Measurements from ENCODE around the gene AAMP.
A peak's percentile ranks its signal among the peaks of the same experiment; 100 is the strongest.

AAMP gene

GRCh38 chr2:218271865-218272530, 2.1 kb upstream of the AAMP start:
- Histone ChIP-seq H3K79me2 (peaks cover 8% of the 10 kb centered on the region), H3K4me3 (ENCODE audit: low read depth, low read length) (no peak overlapping the region), H3K4me1 (peaks cover 8% of the 10 kb centered on the region), H3K27me3 (ENCODE audit: control insufficient read depth, insufficient read depth, low read length) (no peaks in the 10 kb centered on the region), H2AFZ (no peak overlapping the region), H3K9ac (no peak overlapping the region), H3K36me3 (ENCODE audit: control insufficient read depth, insufficient read depth, low read length) (no peaks in the 10 kb centered on the region), H3K4me2 (ENCODE audit: low read length) (peak overlapping the region; percentile 79), H3K9me3 (ENCODE audit: control insufficient read depth, low read length) (no peaks in the 10 kb centered on the region), H3K27ac (no peak overlapping the region)
- no peak for TF ChIP-seq CTCF (IDR thresholded peaks at IDR 0.05)

GRCh38 chr2:218271487-218271797, 1.5 kb upstream of the AAMP start:
- no peaks in the 10 kb centered on the region for H3K36me3 ChIP-seq (ENCODE audit: control insufficient read depth, insufficient read depth, low read length)
- no peaks in the 10 kb centered on the region for H3K27me3 ChIP-seq (ENCODE audit: control insufficient read depth, insufficient read depth, low read length)
- H3K9ac ChIP-seq = no peak overlapping the region
- peaks cover 8% of the 10 kb centered on the region for H3K4me1 ChIP-seq
- TF ChIP-seq CTCF (IDR thresholded peaks at IDR 0.05) = no peak
- no peak overlapping the region for H2AFZ ChIP-seq
- peak overlapping the region; percentile 79 for H3K4me2 ChIP-seq (ENCODE audit: low read length)
- H3K4me3 ChIP-seq (ENCODE audit: low read depth, low read length) = peak overlapping the region; percentile 96
- H3K79me2 ChIP-seq = peaks cover 8% of the 10 kb centered on the region
- H3K9me3 ChIP-seq (ENCODE audit: control insufficient read depth, low read length) = no peaks in the 10 kb centered on the region
- no peak overlapping the region for H3K27ac ChIP-seq

- Histone ChIP-seq H3K27me3 (ENCODE audit: control insufficient read depth, insufficient read depth, low read length) (no peaks in the 10 kb centered on the region), H3K4me3 (ENCODE audit: low read depth, low read length) (peak overlapping the region; percentile 96), H3K36me3 (ENCODE audit: control insufficient read depth, insufficient read depth, low read length) (no peaks in the 10 kb centered on the region), H3K27ac (peak overlapping the region; percentile 13), H3K4me2 (ENCODE audit: low read length) (peak overlapping the region; percentile 79), H2AFZ (peak overlapping the region; percentile 54), H3K4me1 (peaks cover 8% of the 10 kb centered on the region), H3K79me2 (peaks cover 8% of the 10 kb centered on the region), H3K9me3 (ENCODE audit: control insufficient read depth, low read length) (no peaks in the 10 kb centered on the region), H3K9ac (no peak overlapping the region)
- TF ChIP-seq CTCF (IDR thresholded peaks at IDR 0.05) = no peak
Measured at GRCh38 chr2:218270721-218271486, 967 bp upstream of the AAMP start.

- Histone ChIP-seq H2AFZ (no peak overlapping the region), H3K9me3 (ENCODE audit: control insufficient read depth, low read length) (no peaks in the 10 kb centered on the region), H3K27me3 (ENCODE audit: control insufficient read depth, insufficient read depth, low read length) (no peaks in the 10 kb centered on the region), H3K27ac (no peak overlapping the region), H3K4me2 (ENCODE audit: low read length) (no peak overlapping the region), H3K4me1 (peaks cover 4% of the 10 kb centered on the region), H3K9ac (no peak overlapping the region), H3K79me2 (peaks cover 8% of the 10 kb centered on the region), H3K36me3 (ENCODE audit: control insufficient read depth, insufficient read depth, low read length) (no peaks in the 10 kb centered on the region), H3K4me3 (ENCODE audit: low read depth, low read length) (no peak overlapping the region)
- TF ChIP-seq CTCF (IDR thresholded peaks at IDR 0.05) = no peak
Measured at GRCh38 chr2:218267259-218267658, 2.7 kb downstream of the AAMP start.
